Panc1 (cell line): ENCODE data around the gene DNASE1L1.

ENCODE experiments used
- SIN3A ChIP-seq: IDR thresholded peaks from 2 replicates; pipeline ENCODE4 v1.6.1; 2012; ENCODE audit warnings: low read depth, mild to moderate bottlenecking, low read length, moderate library complexity, borderline replicate concordance; ENCODE audit not compliant: insufficient read depth
- TF ChIP-seq, protein P1 (sequence below): fragments of 450-650 bp; IDR thresholded peaks from 2 replicates; pipeline ENCODE4 v1.5.1; 2017; ENCODE audit warnings: mild to moderate bottlenecking
- TF ChIP-seq, protein P2 (sequence below), 2 experiments: IDR thresholded peaks; 2 replicates each; pipeline ENCODE4 v1.6.1; 2011 to 2012; ENCODE audit warnings: low read depth in 2 of 2, control low read depth in 1 of 2, low read length in 1 of 2, mild to moderate bottlenecking in 1 of 2, moderate library complexity in 1 of 2; ENCODE audit not compliant: insufficient read depth in 1 of 2

DNA sequence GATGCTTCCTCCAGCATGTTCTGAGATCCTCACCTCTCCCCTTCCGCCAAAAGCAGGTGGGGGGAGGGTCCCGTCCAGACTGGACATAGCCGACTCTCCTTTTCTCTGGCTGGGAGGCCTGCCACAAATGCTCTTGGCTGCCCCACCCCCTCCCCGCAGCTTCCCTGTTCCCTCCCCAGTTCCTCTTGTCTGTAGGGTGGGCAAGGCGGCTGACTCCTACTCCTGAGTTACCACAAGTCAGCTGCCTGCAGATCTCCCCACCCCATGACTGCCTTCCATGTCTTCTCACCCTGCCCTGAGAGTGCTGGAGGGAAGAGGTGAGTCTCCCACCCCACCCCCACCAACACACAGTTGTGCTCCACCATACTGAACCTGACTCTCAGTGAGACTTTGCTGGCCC is 22.3 kb upstream of the DNASE1L1 start:
- TF ChIP-seq, protein P1, sequence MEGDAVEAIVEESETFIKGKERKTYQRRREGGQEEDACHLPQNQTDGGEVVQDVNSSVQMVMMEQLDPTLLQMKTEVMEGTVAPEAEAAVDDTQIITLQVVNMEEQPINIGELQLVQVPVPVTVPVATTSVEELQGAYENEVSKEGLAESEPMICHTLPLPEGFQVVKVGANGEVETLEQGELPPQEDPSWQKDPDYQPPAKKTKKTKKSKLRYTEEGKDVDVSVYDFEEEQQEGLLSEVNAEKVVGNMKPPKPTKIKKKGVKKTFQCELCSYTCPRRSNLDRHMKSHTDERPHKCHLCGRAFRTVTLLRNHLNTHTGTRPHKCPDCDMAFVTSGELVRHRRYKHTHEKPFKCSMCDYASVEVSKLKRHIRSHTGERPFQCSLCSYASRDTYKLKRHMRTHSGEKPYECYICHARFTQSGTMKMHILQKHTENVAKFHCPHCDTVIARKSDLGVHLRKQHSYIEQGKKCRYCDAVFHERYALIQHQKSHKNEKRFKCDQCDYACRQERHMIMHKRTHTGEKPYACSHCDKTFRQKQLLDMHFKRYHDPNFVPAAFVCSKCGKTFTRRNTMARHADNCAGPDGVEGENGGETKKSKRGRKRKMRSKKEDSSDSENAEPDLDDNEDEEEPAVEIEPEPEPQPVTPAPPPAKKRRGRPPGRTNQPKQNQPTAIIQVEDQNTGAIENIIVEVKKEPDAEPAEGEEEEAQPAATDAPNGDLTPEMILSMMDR = no peak
- TF ChIP-seq SIN3A = no peak
- TF ChIP-seq, protein P2, sequence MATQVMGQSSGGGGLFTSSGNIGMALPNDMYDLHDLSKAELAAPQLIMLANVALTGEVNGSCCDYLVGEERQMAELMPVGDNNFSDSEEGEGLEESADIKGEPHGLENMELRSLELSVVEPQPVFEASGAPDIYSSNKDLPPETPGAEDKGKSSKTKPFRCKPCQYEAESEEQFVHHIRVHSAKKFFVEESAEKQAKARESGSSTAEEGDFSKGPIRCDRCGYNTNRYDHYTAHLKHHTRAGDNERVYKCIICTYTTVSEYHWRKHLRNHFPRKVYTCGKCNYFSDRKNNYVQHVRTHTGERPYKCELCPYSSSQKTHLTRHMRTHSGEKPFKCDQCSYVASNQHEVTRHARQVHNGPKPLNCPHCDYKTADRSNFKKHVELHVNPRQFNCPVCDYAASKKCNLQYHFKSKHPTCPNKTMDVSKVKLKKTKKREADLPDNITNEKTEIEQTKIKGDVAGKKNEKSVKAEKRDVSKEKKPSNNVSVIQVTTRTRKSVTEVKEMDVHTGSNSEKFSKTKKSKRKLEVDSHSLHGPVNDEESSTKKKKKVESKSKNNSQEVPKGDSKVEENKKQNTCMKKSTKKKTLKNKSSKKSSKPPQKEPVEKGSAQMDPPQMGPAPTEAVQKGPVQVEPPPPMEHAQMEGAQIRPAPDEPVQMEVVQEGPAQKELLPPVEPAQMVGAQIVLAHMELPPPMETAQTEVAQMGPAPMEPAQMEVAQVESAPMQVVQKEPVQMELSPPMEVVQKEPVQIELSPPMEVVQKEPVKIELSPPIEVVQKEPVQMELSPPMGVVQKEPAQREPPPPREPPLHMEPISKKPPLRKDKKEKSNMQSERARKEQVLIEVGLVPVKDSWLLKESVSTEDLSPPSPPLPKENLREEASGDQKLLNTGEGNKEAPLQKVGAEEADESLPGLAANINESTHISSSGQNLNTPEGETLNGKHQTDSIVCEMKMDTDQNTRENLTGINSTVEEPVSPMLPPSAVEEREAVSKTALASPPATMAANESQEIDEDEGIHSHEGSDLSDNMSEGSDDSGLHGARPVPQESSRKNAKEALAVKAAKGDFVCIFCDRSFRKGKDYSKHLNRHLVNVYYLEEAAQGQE (IDR thresholded peaks at IDR 0.05; ENCODE audit: insufficient read depth in 1 of 2, low read depth in 2 of 2, low read length in 1 of 2) = no peak
